HG03439 (cell line): ENCODE measurements around the gene KIAA1549.

Source experiments
- ATAC-seq: cut with Tn5 transposase; IDR thresholded peaks from one replicate; pipeline ENCODE4 v1.9.1; 2021; ENCODE audit warnings: mild to moderate bottlenecking, moderate library complexity; ENCODE audit not compliant: unreplicated experiment

KIAA1549 gene

DNA sequence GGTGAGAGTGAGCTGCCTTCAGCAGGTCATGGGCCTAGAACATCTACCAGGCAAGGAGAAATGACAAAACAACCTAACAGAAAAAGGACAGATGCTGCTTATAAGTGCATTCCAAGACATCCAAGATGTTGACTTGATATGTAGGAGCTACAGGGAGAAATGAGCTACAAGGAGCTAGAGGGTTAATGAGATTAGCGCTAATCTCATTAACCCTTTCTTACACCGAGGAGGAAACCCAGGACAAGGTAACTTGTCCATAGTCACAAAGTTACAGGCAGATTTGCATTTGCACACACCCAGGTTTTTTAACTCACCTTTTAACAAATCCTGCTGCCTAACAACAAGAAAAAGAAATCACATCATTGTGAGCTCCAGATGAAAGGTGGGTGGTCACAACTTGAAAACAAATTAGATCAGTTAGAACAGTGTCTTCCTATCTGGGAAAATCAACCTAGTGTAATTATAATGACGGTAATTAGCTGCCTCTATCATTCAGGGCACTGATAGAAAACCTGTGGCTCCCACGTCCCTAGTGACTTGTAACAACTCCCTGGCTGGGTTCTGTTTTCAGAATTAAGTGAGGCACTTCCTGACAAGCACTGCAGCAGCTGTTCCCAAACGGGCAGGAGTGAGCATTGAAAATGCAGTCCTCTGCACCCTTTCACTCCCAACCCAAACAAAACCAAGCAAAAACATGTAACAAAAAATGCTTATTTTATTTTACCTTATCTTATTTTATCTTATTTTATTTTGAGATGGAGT, 5.7 kb downstream of the KIAA1549 start:
- no peak for ATAC-seq

DNA sequence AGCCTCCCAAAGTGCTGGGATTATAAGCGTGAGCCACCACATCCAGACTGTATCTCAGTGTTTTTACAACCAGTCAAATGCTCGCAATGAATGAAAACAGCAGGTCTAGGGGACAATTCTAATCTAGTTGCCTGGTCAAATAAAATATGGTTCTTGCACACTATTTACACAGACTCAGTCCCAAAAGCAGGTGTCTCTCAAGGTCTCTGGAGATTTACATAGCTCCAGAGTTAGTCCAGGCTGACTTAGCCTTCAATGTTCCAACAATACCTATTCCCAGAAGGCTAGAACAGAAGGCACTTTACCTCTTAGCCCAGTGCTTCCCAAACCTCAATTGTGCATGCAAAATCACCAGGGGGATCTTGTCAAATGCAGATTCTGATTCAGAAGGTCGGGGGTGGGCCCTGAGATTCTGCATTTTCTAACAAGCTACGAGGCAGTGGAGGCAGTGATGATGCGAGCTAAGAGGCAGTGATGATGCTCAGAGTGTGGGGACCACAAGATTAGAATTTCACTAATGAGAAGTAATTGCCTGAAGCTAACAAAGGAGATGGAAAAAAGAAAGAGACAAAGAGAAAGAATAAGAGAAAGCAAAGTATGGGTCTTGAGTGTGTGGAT, 6.4 kb downstream of the KIAA1549 start:
- ATAC-seq, result no peak

- no peak for ATAC-seq
Observed at GRCh38 chr7:138974103-138974502, 7.1 kb downstream of the KIAA1549 start.

GRCh38 chr7:138970952-138971351, 10.2 kb downstream of the KIAA1549 start:
- ATAC-seq, result no peak

- no peak for ATAC-seq
Observed at GRCh38 chr7:138970446-138970845, 10.7 kb downstream of the KIAA1549 start.

GRCh38 chr7:138967159-138967558, 14.0 kb downstream of the KIAA1549 start:
- ATAC-seq, result no peak

DNA sequence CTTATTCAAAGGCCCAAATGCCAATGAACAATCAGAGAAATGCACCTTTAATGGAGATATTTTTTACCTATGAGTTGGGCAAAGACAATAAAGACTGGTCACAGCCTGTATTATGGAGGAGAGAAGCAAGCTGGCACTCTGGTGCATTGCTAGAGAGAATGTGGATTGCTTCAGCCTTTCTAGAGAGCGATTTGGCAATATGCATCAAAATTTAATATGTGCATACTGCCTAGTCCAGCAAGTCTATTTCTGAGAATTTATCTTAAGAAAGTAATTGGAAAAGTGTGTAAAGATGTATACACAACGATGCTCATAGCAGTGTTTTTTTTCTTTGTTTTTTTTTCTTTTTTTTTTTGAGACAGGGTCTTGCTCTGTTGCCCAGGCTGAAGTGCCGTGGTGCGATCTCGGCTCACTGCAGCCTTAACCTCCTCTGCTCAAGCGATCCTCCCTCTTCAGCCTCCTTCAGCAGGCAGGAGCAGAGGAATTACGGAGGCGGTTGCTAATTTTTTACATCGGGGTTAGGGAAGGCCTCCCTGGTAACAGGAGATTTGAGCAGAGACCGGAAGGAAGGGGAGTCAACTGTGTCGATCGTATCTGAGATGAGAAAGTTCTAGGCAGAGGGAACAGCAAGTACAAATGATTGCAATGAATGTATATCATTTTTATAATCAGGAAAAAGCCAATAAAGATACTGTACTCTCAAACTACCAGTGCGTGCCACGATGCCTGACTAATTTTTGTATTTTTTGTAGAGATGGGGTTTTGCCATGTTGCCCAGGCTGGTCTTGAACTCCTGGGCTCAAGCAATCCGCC, 16.4 kb downstream of the KIAA1549 start:
- ATAC-seq, result no peak

DNA sequence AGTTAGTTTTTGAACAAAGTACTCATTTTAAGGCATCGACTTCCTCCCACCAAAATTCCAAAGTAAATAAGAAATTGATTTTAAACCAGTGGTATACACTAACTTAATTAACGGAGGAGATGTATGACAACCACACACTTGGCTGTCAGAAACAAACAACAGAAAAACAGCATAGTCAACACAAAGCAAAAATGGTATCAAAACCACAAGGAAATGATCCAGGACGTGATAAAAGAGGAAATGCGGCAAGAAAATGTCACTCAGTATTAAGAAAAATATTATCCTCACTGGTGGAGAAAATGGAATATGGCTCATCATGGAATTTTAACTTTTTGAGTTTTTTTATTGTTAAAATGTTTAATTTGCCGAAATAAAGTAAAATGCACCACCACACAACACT, 17.5 kb downstream of the KIAA1549 start:
- ATAC-seq, result no peak

- no peak for ATAC-seq
Observed at GRCh38 chr7:138962561-138963270, 18.5 kb downstream of the KIAA1549 start.

GRCh38 chr7:138961159-138961558, 20.0 kb downstream of the KIAA1549 start:
- ATAC-seq, result no peak

DNA sequence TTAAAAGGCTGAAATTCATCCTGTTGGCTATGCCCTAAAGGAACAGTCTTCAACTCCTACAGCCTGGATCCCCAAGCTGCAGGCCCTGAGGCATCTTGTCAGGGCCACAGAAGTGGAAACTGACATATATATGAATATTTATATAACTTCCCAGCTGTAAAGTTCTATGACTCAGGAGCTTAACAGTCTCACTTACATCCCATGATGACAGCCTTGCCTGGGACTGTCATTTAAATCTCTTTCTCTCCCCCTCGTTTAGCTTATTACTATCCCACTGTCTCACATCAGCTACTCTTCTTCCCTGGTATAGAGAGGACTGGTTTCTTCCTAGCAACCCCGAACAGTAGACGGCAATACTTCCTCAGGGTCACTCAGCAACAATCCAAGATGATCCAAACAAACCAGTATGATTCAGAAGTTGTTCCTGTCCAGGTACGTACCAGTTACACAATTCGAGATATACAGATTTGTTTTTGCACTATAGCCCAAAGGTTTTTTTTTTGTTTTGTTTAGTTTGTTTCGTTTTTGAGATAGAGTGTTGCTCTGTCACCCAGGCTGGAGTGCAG, 22.7 kb downstream of the KIAA1549 start:
- ATAC-seq, result no peak

- ATAC-seq, result no peak
Observed at GRCh38 chr7:138957753-138958390, 23.3 kb downstream of the KIAA1549 start.

- ATAC-seq, result no peak
Observed at GRCh38 chr7:138957217-138957616, 24.0 kb downstream of the KIAA1549 start.

- no peak for ATAC-seq
Observed at GRCh38 chr7:138954545-138955475, 26.4 kb downstream of the KIAA1549 start.

DNA sequence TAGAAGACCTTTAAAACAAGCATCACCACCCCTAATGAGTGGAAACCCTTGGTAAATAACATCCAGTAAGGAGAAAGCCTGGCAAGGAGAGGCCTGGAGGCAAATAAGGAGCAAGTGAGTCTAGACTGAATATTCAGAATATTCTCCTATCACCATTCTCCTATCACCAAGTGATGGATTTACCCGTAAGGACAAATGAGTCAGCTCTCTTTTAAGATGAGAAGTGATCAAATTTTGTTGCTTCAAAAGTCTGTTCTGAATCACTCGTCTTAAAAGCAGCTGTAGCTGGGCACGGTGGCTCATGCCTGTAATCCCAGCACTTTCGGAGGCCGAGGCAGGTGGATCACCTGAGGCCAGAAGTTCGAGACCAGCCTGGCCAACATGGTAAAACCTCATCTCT, 28.4 kb downstream of the KIAA1549 start:
- ATAC-seq, result no peak

- no peak for ATAC-seq
Observed at GRCh38 chr7:138951953-138952352, 29.2 kb downstream of the KIAA1549 start.

DNA sequence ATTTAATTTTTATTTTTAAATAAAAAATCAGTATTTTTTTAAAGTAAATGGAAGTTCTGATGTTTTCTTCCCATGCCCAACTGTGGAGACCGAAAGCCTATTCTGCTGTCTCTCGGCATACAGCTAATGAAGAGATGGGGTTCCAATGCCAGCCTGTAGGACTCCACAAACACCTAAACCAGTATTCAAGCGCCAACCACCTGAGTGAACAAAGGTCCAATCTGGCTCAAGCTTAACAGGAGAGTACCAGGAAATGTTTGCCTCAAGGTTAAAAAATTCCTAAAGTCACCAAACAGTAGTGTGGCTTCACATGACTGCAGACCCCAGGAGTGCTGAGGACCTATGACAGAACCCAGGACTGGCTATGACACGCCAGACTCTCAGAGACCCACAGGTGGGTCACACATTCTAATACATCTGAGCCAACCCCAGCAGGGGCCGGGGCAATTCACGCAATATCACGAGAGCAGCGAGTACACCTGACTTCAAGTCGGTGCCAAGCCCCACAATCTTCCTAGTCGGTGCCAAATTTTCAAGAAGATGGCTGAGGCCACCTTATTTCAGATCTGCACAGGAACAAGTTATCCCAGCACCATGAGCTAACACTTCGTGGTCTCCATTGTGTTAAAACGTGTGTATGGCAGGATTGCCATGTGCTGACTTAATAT, 31.6 kb downstream of the KIAA1549 start:
- ATAC-seq, result no peak

DNA sequence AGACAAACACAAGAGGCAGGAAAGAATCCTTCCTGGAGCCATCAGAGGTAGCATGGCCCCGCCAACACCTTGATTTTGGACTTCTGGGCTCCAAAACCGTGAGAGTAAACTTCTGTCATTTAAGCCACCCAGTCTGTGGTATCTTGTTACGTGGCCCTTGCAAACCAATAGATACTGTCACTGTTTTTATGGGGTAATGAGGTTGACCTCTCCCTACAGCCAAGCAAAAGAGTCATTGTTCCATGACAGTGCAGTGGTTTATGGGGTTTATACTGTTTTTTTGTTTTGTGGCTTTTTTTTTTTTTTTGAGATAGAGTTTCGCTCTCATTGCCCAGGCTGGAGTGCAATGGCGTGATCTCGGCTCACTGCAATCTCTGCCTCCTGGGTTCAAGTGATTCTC, 32.8 kb downstream of the KIAA1549 start:
- ATAC-seq, result no peak

- ATAC-seq, result no peak
Observed at GRCh38 chr7:138945821-138946220, 35.4 kb downstream of the KIAA1549 start.
